OCI-LY7 (cell line): ENCODE results near the gene HP1BP3. TPM values are rescaled to one million over a fixed set of nuclear protein-coding genes. Genes with fewer than 3 reads are reported as not detected.

Experiments
- BruUV-seq: library from RNA; stranded (reverse); fragments of 400-500 nt; replicated peaks from 2 replicates; lab custom pipeline; 2021; lab: Mats Ljungman, UMichigan
- CTCF ChIA-PET: fragments of 300-600 bp; sonication (Branson Sonifier 250); formaldehyde crosslinking; loops from one replicate; lab custom pipeline; 2022; ENCODE audit warnings: antibody characterized with exemption; ENCODE audit not compliant: unreplicated experiment; lab: Charles Lee
- POLR2A ChIA-PET: fragments of 300-600 bp; sonication (Branson Sonifier 250); formaldehyde crosslinking; loops from one replicate; lab custom pipeline; 2022; ENCODE audit warnings: antibody characterized with exemption; lab: Charles Lee
- DNase-seq: peaks from one replicate; pipeline ENCODE4 v3.0.0-alpha.2; 2015; ENCODE audit warnings: low spot score
- H2AFZ ChIP-seq: fragments of 200-600 bp; sonication (generic), shearing (Covaris generic); 2 replicates; pipeline ENCODE4 v1.6.1; 2014; ENCODE audit warnings: mild to moderate bottlenecking, antibody characterized with exemption, low read length, moderate library complexity
- H3K27ac ChIP-seq: fragments of 200-600 bp; sonication (generic); 2 replicates; pipeline ENCODE4 v1.5.1; 2014; ENCODE audit warnings: mixed run types, low read depth, mild to moderate bottlenecking, moderate library complexity, low read length, inconsistent platforms; ENCODE audit not compliant: poor library complexity, severe bottlenecking
- H3K36me3 ChIP-seq: fragments of 200-600 bp; sonication (generic); 2 replicates; pipeline ENCODE4 v1.6.1; 2014; ENCODE audit warnings: mild to moderate bottlenecking, antibody characterized with exemption, low read length, moderate library complexity, mixed read lengths; ENCODE audit not compliant: insufficient read depth
- H3K4me1 ChIP-seq: fragments of 200-600 bp; sonication (generic); 2 replicates; pipeline ENCODE4 v1.5.1; 2014; ENCODE audit warnings: mild to moderate bottlenecking, low read length; ENCODE audit not compliant: insufficient read depth, poor library complexity, severe bottlenecking
- H3K4me2 ChIP-seq: fragments of 200-600 bp; sonication (generic); 2 replicates; pipeline ENCODE4 v1.6.1; 2014; ENCODE audit warnings: mild to moderate bottlenecking, low read length
- H3K4me3 ChIP-seq: fragments of 200-600 bp; sonication (generic); 2 replicates; pipeline ENCODE4 v1.5.1; 2014; ENCODE audit warnings: mild to moderate bottlenecking, low read depth, low read length; ENCODE audit not compliant: poor library complexity, severe bottlenecking
- H3K79me2 ChIP-seq: fragments of 200-600 bp; sonication (generic); 2 replicates; pipeline ENCODE4 v1.6.1; 2016; ENCODE audit warnings: low read depth, mild to moderate bottlenecking, low read length, moderate library complexity, mixed read lengths; ENCODE audit not compliant: insufficient read depth
- H3K9me2 ChIP-seq: fragments of 200-600 bp; sonication (generic); 2 replicates; pipeline ENCODE4 v1.6.1; 2016; ENCODE audit warnings: mild to moderate bottlenecking, low read length, mixed read lengths; ENCODE audit not compliant: insufficient read depth
- H3K9me3 ChIP-seq: fragments of 200-600 bp; sonication (generic); 2 replicates; pipeline ENCODE4 v1.6.1; 2014; ENCODE audit warnings: mild to moderate bottlenecking, mixed run types, low read length, mixed read lengths
- H4K20me1 ChIP-seq: fragments of 200-600 bp; sonication (generic); 2 replicates; pipeline ENCODE4 v1.6.1; 2014; ENCODE audit warnings: mild to moderate bottlenecking, antibody characterized with exemption, low read length, moderate library complexity, mixed read lengths; ENCODE audit not compliant: insufficient read depth
- EZH2phosphoT487 ChIP-seq: fragments of 200-600 bp; sonication (generic); IDR thresholded peaks from 2 replicates; pipeline ENCODE4 v1.6.1; 2018; ENCODE audit warnings: low read depth, borderline replicate concordance, mild to moderate bottlenecking, mixed run types, antibody characterized with exemption, low read length, moderate library complexity, mixed read lengths
- intact Hi-C: fragments of 100-400 bp; cut with micrococcal nuclease; formaldehyde crosslinking; loops from one replicate; pipeline ENCODE4 v1.10.0; 2022; ENCODE audit not compliant: unreplicated experiment
- total RNA-seq, 2 experiments: library from RNA; depleted of rRNA in 1 of 2; stranded (reverse); fragments of >200 nt in 1 of 2; shearing (Covaris generic) in 1 of 2; gene quantifications; 2 replicates each; pipeline ENCODE4 v1.2.3, GENCODE V29; 2014 to 2022
- TF ChIP-seq, protein P1 (sequence below): fragments of 200-600 bp; sonication (generic); conservative IDR thresholded peaks from 2 replicates; pipeline ENCODE4 v1.5.1; 2014; ENCODE audit warnings: mild to moderate bottlenecking, antibody characterized with exemption, low read length, moderate library complexity, mixed read lengths

HP1BP3 gene
- total RNA-seq, 2 experiments from 2014 or later: 288 to 295 TPM

DNA sequence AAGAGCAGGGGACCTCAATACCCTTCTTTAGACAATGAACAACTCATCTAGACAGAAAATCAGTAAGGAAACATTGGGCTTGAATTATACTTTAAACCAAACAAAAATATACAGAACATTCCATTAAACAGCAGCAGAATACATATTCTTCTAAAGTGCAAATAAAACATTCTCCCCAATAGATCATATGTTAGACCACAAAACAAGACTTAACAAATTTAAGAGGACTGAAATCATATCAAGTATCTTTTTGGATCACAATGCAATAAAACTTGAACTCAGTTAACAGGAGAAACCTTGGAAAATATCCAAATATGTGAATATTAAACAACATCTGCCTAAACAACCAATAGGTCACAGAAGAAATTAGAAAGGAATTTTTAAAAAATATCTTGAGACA lies 47.7 kb upstream of the HP1BP3 start:
- Histone ChIP-seq H3K79me2 (no peaks in the 10 kb centered on the region), H3K4me3 (no peak overlapping the region), H3K4me2 (no peak overlapping the region), H3K9me2 (no peaks in the 10 kb centered on the region), H3K27ac (no peak overlapping the region), H3K4me1 (no peaks in the 10 kb centered on the region), H3K36me3 (peaks cover 18% of the 10 kb centered on the region), H2AFZ (no peak overlapping the region), H3K9me3 (no peaks in the 10 kb centered on the region), H4K20me1 (no peaks in the 10 kb centered on the region)
- intact Hi-C loops: no loop called here
- ChIA-PET CTCF (no interaction called here), POLR2A (no interaction called here)
- BruUV-seq: no TSS peak
- TF ChIP-seq, protein P1, sequence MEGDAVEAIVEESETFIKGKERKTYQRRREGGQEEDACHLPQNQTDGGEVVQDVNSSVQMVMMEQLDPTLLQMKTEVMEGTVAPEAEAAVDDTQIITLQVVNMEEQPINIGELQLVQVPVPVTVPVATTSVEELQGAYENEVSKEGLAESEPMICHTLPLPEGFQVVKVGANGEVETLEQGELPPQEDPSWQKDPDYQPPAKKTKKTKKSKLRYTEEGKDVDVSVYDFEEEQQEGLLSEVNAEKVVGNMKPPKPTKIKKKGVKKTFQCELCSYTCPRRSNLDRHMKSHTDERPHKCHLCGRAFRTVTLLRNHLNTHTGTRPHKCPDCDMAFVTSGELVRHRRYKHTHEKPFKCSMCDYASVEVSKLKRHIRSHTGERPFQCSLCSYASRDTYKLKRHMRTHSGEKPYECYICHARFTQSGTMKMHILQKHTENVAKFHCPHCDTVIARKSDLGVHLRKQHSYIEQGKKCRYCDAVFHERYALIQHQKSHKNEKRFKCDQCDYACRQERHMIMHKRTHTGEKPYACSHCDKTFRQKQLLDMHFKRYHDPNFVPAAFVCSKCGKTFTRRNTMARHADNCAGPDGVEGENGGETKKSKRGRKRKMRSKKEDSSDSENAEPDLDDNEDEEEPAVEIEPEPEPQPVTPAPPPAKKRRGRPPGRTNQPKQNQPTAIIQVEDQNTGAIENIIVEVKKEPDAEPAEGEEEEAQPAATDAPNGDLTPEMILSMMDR: no peak
- TF ChIP-seq EZH2phosphoT487: no peak
- DNase-seq: no peak

DNA sequence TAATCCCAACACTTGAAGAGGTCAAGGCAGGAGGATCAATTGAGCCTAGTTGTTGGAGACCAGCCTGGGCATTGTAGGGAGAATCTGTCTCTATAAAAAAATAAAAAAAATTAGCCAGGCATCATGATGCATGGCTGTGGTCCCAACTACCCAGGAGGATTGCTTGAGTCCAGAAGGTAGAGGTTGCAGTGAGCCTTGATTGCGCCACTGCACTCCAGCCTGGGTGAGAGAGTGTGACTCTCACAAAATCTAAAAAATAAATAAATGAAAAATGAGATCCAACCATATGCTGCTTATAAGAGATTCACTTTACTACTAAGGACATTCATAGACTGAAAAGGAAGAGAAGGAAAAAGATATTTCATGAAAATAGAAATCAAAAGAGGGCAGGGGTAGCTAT lies 47.1 kb upstream of the HP1BP3 start:
- Histone ChIP-seq H3K27ac (no peak overlapping the region), H4K20me1 (no peaks in the 10 kb centered on the region), H3K9me2 (no peaks in the 10 kb centered on the region), H3K4me1 (no peaks in the 10 kb centered on the region), H3K9me3 (no peaks in the 10 kb centered on the region), H3K36me3 (peaks cover 12% of the 10 kb centered on the region), H3K79me2 (no peaks in the 10 kb centered on the region), H3K4me2 (no peak overlapping the region), H2AFZ (no peak overlapping the region), H3K4me3 (no peak overlapping the region)
- DNase-seq: no peak
- no TSS peak for BruUV-seq
- intact Hi-C loops: no loop called here
- POLR2A ChIA-PET: no interaction called here
- TF ChIP-seq EZH2phosphoT487: no peak
- TF ChIP-seq, protein P1: no peak
- CTCF ChIA-PET: no interaction called here

DNA sequence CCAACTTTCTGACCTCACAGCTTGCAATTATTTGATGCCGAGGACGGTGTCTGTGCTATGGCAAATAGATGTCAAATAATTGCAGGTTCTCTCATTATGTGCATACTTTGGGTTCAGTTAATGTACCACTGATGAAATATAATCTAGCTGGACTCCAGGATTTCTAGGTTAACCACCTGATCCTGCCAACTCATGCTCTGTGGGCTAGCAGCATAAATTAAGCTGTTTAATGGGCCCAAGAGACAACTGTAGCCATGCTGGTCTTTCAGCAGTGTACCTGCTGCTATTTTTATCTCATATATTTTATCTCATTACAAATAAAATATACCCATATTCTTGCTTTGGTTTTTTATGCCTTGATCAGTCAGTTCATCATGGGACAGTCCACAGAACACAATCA lies 43.3 kb upstream of the HP1BP3 start:
- no peak for TF ChIP-seq EZH2phosphoT487
- TF ChIP-seq, protein P1: no peak
- ChIA-PET POLR2A (interaction anchor here (0.5 to 0.6 kb wide), 2 partner anchors 41 to 79 kb away, joined by 5 to 8 read pairs; no protein-coding TSS in a partner anchor), CTCF (no interaction called here)
- DNase-seq: no peak
- no peak overlapping the region for H2AFZ ChIP-seq
- H3K4me1 ChIP-seq: no peaks in the 10 kb centered on the region
- no peaks in the 10 kb centered on the region for H4K20me1 ChIP-seq
- H3K36me3 ChIP-seq: peaks cover 32% of the 10 kb centered on the region
- no peak overlapping the region for H3K4me2 ChIP-seq
- H3K27ac ChIP-seq: no peak overlapping the region
- H3K9me2 ChIP-seq: no peaks in the 10 kb centered on the region
- H3K79me2 ChIP-seq: no peaks in the 10 kb centered on the region
- H3K4me3 ChIP-seq: no peak overlapping the region
- intact Hi-C loops: no loop called here
- H3K9me3 ChIP-seq: no peaks in the 10 kb centered on the region
- no TSS peak for BruUV-seq
